Fibroblast of skin of left quadriceps (primary cell): ENCODE measurements around the gene CBFA2T2.
A peak's percentile ranks its signal among the peaks of the same experiment; 100 is the strongest.
"Not testable (repeated sequence)": the region's sequence is repeated elsewhere in the genome, so short reads cannot be mapped to it uniquely, and the experiment has no call there.

Experiments used
- DNase-seq, 2 experiments: peaks; one replicate each; pipeline ENCODE4 v3.0.0-alpha.2; 2013; ENCODE audit warnings: low read depth in 2 of 2

Gene CBFA2T2

GRCh38 chr20:33506576-33506975, 16.7 kb downstream of the CBFA2T2 start:
- DNase-seq, result no peak

DNA sequence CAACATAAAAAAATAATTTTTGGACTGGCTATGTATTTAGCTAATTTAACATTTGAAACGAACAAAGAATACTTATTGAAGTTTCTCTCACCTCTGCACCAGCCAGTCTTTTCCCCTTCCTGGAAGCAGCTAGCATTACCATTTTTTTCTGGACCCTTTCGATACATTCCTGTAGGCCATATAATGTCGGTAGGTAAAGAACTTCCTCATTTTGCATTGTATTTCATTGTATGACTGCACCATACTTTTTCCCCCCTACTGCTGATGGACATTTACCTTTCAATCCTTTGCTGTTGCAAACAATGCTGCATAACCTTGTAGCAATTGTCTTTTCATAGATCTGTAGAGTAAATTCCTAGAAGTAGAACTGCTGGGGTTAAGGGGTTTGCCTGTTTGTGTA, 17.6 kb downstream of the CBFA2T2 start:
- DNase-seq, result no peak

GRCh38 chr20:33508015-33508414, 18.1 kb downstream of the CBFA2T2 start:
- DNase-seq, result not testable (repeated sequence)

DNA sequence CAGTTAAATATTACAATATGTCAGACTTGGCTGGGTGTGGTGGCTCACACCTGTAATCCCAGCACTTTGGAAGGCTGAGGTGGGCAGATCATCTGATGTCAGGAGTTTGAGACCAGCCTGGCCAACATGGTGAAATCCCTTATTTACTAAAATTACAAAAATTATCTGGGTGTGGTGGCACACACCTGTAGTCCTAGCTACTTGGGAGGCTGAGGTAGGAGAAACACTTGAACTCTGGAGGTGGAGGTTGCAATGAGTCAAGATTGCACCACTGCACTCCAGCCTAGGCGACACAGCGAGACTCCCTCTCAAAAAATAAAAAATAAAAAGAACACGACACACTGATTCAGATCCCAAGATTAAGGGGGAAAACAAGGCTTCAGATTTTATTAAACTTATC, 19.2 kb downstream of the CBFA2T2 start:
- not testable (repeated sequence) for DNase-seq

DNA sequence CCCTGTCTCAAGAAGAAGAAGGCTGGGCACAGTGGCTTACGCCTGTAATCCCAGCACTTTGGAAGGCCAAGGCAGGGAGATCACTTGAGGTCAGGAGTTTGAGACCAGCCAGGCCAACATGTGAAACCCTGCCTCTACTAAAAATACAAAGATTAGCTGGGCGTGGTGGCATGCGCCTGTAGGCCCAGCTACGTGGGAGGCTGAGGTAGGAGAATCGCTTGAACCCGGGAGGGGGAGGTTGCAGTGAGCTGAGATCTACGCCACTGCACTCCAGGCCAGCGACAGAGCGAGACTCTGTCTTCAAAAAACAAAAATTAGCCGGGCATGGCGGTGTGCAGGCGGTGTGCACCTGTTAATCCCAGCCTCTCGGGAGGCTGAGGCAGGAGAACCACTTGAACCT, 22.0 kb downstream of the CBFA2T2 start:
- not testable (repeated sequence) for DNase-seq

GRCh38 chr20:33515569-33516216, 25.8 kb downstream of the CBFA2T2 start:
- DNase-seq, result no peak

- DNase-seq, result no peak
Observed at GRCh38 chr20:33516882-33517281, 27.0 kb downstream of the CBFA2T2 start.

DNA sequence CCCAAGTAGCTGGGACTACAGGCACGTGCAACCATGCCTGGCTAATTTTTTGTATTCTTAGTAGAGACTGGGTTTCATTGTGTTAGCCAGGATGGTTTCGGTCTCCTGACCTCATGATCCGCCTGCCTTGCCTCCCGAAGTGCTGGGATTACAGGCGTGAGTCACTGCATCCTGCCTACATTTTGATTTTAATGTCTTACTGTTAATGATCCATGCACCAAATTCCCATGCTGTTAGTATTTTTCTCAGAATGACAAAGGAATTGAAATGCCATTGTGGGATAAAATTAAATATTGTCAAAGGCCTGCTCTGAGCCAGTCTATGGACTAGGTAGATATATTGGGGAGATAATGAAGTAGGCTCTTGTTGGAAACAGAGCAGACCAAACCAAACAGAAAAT, 28.2 kb downstream of the CBFA2T2 start:
- peak; percentile 56 to 59 for DNase-seq

DNA sequence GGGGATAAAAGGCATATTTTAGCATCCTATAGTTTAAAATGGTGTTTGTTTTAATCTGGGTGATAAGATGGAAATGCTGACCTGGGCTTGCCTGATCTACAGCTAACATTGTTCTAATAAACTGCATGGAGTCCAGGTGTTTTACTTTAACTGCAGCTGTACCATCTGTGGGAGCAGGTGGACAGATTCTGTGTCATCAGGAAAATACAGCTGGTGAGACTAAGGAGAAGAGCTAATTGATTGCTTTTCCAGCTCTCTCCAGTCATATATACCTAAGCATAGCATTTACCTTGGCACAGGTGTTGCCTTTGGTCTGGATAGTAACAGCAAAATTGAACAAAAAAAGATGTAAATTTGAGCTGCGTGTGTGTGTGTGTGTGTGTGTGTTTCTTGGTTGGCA, 31.6 kb downstream of the CBFA2T2 start:
- DNase-seq, result no peak

DNA sequence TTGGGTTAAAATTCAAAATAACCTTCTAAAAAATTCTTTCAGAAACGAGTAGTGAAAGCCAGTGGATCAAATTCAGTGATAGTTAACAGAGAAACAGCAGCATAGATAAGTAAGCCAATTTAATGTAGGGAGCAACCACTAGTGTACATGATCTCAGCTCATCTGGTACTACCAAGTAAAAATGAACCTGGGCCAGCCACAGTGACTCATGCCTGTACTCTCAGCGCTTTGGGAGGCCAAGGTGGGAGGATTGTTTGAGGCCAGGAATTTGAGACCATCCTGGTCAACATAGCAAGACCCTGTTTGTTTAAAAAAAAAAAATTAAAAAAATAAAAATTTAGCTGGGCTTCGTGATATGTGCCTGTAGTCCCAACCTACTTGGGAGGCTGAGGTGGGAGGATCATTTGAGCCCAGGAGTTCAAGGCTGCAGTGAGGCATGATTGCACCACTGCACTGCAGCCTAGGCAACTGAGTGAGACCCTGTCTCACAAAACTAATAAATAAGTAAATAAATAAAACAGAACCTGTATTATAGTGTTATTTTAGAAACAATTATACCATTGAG, 32.4 kb downstream of the CBFA2T2 start:
- no peak for DNase-seq

GRCh38 chr20:33524261-33524660, 34.4 kb downstream of the CBFA2T2 start:
- no peak for DNase-seq

- no peak for DNase-seq
Observed at GRCh38 chr20:33526769-33527168, 36.9 kb downstream of the CBFA2T2 start.

GRCh38 chr20:33531047-33531877, 41.4 kb downstream of the CBFA2T2 start:
- DNase-seq, result peak in 1 of 2 experiments; percentile 36

DNA sequence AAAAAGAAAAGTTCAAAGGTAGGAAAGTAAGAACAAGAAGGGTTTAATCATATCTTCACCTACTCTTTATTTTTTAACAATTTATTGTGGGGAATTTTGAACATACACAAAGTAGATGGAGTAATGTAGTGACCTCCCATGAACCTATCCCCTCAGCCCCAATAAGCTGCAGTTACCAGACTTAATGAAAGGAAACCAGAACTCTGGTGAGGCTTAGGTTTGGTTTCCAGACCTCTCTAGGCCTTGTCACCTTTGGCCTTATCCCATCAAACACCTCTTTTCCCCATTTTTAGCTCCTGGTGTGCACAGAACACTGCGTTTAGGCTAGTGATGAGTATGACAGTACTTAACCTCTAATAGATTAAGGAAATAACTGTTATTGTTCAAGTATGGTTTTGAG, 42.0 kb downstream of the CBFA2T2 start:
- no peak for DNase-seq

- DNase-seq, result no peak
Observed at GRCh38 chr20:33532753-33533459, 43.0 kb downstream of the CBFA2T2 start.

DNA sequence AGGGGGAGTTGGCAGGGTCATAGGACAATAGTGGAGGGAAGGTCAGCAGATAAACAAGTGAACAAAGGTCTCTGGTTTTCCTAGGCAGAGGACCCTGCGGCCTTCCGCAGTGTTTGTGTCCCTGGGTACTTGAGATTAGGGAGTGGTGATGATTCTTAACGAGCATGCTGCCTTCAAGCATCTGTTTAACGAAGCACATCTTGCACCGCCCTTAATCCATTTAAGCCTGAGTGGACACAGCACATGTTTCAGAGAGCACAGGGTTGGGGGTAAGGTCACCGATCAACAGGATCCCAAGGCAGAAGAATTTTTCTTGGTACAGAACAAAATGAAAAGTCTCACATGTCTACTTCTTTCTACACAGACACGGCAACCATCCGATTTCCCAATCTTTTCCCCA, 45.8 kb downstream of the CBFA2T2 start:
- DNase-seq, result not testable (repeated sequence)

- DNase-seq, result no peak
Observed at GRCh38 chr20:33537608-33538007, 47.7 kb downstream of the CBFA2T2 start.

GRCh38 chr20:33539129-33539528, 49.2 kb downstream of the CBFA2T2 start:
- no peak for DNase-seq

GRCh38 chr20:33540427-33540826, 50.5 kb downstream of the CBFA2T2 start:
- no peak for DNase-seq

GRCh38 chr20:33541074-33541473, 51.2 kb downstream of the CBFA2T2 start:
- no peak for DNase-seq

- DNase-seq, result no peak
Observed at GRCh38 chr20:33541797-33542196, 51.9 kb downstream of the CBFA2T2 start.

DNA sequence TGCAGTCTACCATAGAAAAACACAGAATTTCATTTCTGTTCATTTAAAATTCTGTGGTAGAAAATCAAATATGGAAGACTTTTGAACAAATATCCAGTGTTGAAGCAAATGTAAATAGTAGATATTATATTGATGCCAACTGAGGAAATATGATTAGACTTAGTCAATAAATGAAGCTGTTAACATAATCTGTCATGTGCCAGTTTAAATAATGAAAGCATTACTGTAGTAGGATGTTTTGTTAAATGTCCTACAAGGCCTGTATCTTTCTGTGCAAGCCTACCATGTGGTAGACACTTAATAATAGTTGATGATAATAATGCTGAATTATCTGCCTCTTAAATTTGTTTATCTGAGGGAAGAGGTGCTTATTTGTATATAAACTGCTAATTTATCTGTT, 55.9 kb downstream of the CBFA2T2 start:
- no peak for DNase-seq
